Measurements from ENCODE around the gene HINT3.
A peak's percentile ranks its signal among the peaks of the same experiment; 100 is the strongest.
"Not testable (repeated sequence)": the region's sequence is repeated elsewhere in the genome, so short reads cannot be mapped to it uniquely, and the experiment has no call there.

Gene HINT3

DNA sequence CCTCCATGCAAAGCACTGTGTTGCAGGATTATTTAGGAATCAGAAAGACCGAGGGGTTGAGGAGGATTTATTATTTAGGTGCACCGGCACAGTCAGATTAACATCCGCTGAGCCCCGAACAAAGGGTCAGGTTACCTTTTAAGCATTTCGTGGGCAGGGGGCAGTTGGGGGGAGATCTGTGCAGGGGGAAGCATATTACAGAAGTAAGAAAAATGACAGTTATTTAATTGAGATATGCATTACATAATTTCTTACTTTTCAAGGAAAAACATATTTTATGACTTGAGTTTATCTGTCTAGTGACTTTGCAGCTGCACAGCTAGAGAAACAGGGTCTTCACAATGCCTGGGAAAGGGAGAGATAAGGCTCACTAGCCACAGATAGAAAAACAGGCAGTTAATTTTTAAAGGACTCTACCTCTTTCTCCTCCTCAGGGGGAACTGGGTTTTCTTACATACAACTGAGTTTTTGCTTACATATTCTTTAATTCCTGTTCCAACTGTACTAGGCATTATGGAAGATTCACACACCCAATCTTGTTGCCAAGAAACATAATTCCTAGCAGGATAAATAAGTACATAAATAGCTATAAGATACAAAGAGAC is 1.7 kb upstream of the HINT3 start:
- TF ChIP-seq JUND (IDR thresholded peaks at IDR 0.05; ENCODE audit: low read depth): no peak
- DNase-seq (ENCODE audit: low read depth in 1 of 2, low spot score in 1 of 2): no peak
- in situ Hi-C loops (cut with HindIII; ENCODE audit: low pct_unique_long_range_greater_than_20kb, low sequenced_read_pairs): no loop called here

DNA sequence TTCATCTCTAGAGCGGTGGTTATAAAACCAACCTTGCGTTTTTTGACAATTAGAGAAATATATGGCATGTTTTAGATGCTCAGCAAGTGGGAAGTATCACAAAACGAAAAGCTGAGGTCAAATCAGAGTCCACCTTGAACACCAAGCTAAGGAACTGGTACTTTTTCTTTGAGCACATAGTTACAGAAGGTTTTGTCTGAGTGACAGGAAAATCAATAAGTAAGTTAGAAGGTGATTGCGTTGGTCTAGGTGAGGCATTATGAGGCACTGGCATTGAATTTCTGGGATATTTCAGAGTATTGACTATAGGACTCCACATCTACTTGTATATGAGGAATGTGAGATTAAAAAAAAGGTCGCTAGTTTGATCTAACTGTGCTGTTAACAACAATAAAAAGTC is 597 bp upstream of the HINT3 start:
- DNase-seq (ENCODE audit: low read depth in 1 of 2, low spot score in 1 of 2): no peak
- in situ Hi-C loops (cut with HindIII; ENCODE audit: low pct_unique_long_range_greater_than_20kb, low sequenced_read_pairs): no loop called here

DNA sequence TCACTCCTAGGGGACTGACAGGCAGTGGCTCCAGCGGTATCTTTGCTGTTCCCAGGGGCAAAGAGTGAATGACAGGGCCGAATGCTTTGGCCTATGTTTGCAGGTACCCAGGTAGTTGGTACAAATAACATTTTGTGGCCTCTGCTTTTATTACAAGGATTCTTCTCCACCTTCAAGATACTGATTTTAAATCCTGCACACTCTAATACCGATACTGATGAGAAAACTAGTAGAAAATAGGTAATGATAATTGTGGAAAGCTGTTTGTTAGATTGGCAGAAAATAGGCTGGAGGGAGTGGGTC is 772 bp downstream of the HINT3 start:
- in situ Hi-C loops (cut with HindIII; ENCODE audit: low pct_unique_long_range_greater_than_20kb, low sequenced_read_pairs): no loop called here
- no peak for TF ChIP-seq JUND (IDR thresholded peaks at IDR 0.05; ENCODE audit: low read depth)
- no peak for DNase-seq (ENCODE audit: low read depth in 1 of 2, low spot score in 1 of 2)

More for the DNA sequence above, 597 bp upstream of the HINT3 start:
- no peak for TF ChIP-seq JUND (IDR thresholded peaks at IDR 0.05; ENCODE audit: low read depth)

DNA sequence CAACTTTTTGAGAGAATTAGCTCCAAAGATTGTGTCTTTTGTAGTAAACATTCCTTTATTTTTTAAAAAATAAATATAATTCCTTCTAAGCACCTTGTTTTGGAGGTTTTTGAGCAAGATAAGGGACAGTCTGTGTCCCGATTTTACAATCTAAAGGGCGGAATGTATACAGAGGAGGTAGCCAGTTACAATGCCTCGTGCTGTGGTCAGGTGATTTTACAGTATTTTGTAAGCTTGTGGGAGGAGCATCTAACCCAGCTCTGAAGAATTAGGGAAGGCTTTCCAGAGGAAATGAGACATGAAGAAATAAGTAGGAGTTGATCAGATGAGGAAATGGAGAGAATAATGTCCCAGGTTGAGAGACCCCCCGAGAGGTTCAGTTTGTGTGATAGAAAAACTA is 1.3 kb downstream of the HINT3 start:
- in situ Hi-C loops (cut with HindIII; ENCODE audit: low pct_unique_long_range_greater_than_20kb, low sequenced_read_pairs): no loop called here
- DNase-seq (ENCODE audit: low read depth in 1 of 2, low spot score in 1 of 2): peak; percentile 17 to 50
- no peak for TF ChIP-seq JUND (IDR thresholded peaks at IDR 0.05; ENCODE audit: low read depth)

DNA sequence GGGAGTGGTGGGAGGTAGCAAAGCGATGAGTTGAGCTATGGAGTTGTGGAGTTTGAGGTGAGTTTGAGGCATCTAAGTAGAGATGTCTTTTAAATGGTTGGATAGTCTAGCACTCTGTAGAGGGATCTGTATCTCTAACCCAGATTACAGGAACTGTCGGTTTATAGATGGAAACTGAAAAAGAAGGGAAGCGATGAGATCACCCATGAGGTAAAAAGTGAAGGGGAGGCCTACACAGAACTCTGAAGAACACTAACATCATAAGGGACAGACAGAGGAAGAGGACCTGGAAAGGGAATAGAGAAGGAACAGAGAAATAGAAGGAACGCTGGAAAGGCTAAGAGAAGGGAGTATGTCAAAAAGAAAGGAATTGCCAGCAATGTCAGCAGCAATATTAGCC is 2.5 kb downstream of the HINT3 start:
- in situ Hi-C loops (cut with HindIII; ENCODE audit: low pct_unique_long_range_greater_than_20kb, low sequenced_read_pairs): no loop called here
- no peak for TF ChIP-seq JUND (IDR thresholded peaks at IDR 0.05; ENCODE audit: low read depth)
- DNase-seq (ENCODE audit: low read depth in 1 of 2, low spot score in 1 of 2): no peak

DNA sequence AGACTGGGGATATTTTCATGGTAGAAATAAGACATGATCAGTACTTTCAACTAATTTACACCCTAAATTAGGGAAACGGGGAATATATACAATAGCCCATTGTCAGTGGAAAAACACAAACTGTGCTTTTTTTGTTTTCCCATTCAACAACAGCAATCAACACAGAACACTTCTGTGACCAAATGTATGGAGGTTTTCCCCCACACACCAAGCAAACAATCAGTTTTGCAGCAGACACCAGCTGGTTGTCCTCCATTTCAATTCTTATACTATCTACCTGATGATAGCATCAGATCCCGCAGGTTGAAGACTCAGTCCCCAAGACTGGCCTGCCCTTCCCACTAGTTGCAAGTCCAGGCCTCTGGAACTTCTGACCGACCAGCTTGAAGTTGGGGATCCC is 4.5 kb downstream of the HINT3 start:
- DNase-seq (ENCODE audit: low read depth in 1 of 2, low spot score in 1 of 2): no peak
- in situ Hi-C loops (cut with HindIII; ENCODE audit: low pct_unique_long_range_greater_than_20kb, low sequenced_read_pairs): no loop called here
- no peak for TF ChIP-seq JUND (IDR thresholded peaks at IDR 0.05; ENCODE audit: low read depth)

DNA sequence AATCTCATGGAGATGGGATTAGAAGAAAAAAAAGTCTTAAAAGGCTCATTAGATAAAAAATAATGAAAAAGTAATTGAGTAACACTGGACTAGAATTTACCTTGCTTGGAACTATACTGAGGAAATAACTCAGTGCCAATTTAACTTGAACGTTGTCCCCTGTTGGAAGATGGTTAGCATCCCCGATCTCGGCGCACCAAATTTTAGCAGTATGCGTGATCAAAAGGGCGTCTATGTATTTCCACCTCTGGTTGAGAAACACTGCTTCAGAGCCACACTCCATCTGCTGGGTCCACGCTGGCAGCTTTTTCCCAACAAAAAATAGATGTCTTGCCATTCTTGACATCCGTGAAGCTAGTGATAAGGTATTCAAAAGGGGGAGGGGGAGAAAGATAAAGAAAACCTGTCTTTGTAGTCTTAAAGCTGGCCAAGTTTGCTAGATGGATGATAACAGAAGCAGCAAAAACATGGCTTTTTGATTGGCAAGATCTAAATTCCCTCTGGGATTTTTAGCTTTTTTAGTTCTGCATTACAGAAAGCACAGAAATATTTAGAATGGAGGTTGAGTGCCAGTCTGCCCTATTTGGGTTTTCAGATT is 6.4 kb downstream of the HINT3 start:
- no peak for DNase-seq (ENCODE audit: low read depth in 1 of 2, low spot score in 1 of 2)
- in situ Hi-C loops (cut with HindIII; ENCODE audit: low pct_unique_long_range_greater_than_20kb, low sequenced_read_pairs): no loop called here
- no peak for TF ChIP-seq JUND (IDR thresholded peaks at IDR 0.05; ENCODE audit: low read depth)

DNA sequence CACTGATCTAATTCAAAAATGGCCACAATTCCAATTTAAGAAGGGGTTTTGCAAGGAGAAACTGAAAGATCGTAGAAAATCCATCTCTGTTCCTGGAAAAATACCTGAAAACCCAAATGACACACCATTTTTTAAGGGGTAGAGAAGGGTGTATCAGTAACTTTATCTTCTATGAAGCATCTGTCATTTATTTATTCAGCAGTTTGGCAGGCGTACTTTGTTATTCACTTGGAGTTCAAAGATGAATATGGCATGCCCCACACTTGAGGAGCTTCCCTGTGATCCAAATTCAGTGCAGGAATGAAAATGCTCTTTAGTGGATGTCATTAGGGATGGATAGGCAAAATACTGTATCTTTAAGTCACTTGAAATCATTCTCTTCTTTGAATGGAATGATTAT is 7.2 kb downstream of the HINT3 start:
- DNase-seq (ENCODE audit: low read depth in 1 of 2, low spot score in 1 of 2): no peak
- TF ChIP-seq JUND (IDR thresholded peaks at IDR 0.05; ENCODE audit: low read depth): no peak
- in situ Hi-C loops (cut with HindIII; ENCODE audit: low pct_unique_long_range_greater_than_20kb, low sequenced_read_pairs): no loop called here

DNA sequence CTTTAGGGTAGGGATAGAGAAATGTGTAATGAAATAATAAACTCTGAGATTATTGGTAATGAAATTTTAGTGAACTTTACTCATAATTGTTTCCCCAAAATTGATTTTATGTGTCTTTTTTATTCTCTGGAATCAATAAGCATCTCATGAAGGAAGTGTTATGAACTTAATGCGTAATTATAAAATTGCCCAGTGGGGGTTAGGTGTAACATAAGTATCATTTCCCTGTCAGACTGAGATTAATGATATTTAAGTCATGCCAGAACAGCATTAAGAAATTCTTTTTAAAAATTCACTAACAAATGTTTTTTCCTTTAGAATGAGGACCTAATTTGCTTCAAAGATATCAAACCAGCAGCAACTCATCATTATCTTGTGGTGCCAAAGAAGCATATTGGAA is 10.0 kb downstream of the HINT3 start:
- in situ Hi-C loops (cut with HindIII; ENCODE audit: low pct_unique_long_range_greater_than_20kb, low sequenced_read_pairs): no loop called here
- DNase-seq (ENCODE audit: low read depth in 1 of 2, low spot score in 1 of 2): no peak
- TF ChIP-seq JUND (IDR thresholded peaks at IDR 0.05; ENCODE audit: low read depth): no peak

DNA sequence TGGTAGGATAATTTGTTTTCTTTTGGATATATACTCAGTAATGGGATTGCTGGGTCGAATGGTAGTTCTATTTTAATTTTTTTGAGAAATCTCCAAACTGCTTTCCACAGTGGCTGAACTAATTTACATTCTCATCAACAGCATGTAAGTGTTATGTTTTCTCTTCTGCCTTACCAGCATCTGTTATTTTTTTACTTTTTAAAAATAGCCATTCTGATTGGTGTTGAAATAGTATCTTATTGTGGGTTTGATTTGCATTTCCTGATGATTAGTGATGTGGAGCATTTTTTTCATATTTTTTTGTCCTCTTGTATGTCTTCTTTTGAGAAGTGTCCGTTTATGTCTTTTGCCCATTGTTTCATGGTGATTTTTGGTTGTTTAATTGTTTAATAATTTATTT is 11.9 kb downstream of the HINT3 start:
- in situ Hi-C loops (cut with HindIII; ENCODE audit: low pct_unique_long_range_greater_than_20kb, low sequenced_read_pairs): no loop called here
- DNase-seq (ENCODE audit: low read depth in 1 of 2, low spot score in 1 of 2): no peak
- no peak for TF ChIP-seq JUND (IDR thresholded peaks at IDR 0.05; ENCODE audit: low read depth)

DNA sequence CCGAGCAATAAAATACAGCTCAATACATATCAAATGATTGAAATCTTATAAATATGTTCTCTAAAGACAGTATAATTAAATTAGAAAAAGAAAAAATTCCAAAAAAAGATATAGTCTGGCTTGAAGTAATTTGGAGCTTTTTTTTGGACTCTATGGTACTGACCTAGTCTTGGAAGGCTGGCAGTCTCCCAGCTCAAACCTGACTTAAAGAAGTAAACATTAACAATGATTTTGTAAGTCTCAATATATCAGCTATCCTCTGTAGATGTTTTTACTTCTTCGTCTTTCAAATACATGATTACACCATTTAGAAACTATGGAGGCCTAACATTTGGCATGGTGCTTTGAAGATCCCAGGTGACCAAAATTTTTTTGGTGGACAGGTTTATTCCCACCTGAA is 14.2 kb downstream of the HINT3 start:
- TF ChIP-seq JUND (IDR thresholded peaks at IDR 0.05; ENCODE audit: low read depth): no peak
- no peak for DNase-seq (ENCODE audit: low read depth in 1 of 2, low spot score in 1 of 2)
- in situ Hi-C loops (cut with HindIII; ENCODE audit: low pct_unique_long_range_greater_than_20kb, low sequenced_read_pairs): no loop called here

DNA sequence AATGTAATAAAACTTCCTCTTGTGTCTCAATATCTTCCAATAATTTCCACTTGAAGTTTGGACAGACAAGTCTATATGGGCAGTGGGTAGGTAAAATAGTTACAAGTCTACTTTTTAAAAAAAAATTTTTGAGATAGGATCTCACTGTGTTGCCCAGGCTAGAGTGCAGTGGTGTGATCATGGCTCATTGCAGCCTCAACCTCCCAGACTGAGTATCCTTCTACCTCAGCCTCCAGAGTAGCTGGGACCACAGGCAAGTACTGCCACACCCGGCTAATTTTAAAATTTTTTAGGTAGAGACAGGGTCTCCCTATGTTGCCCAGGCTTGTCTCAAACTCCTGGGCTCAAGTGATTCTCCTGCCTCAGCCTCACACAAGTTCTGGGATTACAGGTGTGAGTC is 15.9 kb downstream of the HINT3 start:
- DNase-seq (ENCODE audit: low read depth in 1 of 2, low spot score in 1 of 2); in situ Hi-C loops (cut with HindIII; ENCODE audit: low pct_unique_long_range_greater_than_20kb, low sequenced_read_pairs): not testable (repeated sequence)

DNA sequence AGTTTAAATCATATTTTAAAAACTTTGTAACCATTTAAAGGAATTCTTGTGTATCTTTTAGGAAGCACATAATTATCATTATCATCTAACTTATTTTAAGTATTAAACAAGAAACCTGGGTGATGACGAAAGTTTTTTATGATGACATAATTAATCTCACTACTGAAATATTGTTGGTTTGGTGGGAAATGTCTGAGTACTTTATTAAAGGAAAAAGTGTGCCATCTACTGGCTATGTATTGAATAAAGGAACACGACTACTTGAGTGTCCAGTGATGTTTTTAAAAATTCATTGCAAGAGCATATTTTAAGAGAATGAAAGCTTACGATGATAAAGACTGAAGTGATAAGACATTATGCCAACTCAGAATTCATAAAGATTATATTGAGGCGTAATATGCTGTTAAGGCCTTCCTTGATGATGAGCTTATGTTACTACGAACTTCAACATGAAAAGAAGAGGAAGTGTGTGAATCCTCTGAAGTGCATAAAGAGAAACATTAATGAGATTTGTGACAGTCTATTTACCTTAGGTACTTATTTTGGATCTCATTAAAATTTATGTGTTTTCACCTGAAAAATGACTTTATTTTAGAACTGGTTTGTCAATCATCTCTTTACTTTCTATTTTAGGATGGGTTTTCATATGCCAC is 17.8 kb downstream of the HINT3 start:
- in situ Hi-C loops (cut with HindIII; ENCODE audit: low pct_unique_long_range_greater_than_20kb, low sequenced_read_pairs): no loop called here
- peak in 1 of 2 experiments; percentile 56 for DNase-seq (ENCODE audit: low read depth in 1 of 2, low spot score in 1 of 2)
- TF ChIP-seq JUND (IDR thresholded peaks at IDR 0.05; ENCODE audit: low read depth): no peak

DNA sequence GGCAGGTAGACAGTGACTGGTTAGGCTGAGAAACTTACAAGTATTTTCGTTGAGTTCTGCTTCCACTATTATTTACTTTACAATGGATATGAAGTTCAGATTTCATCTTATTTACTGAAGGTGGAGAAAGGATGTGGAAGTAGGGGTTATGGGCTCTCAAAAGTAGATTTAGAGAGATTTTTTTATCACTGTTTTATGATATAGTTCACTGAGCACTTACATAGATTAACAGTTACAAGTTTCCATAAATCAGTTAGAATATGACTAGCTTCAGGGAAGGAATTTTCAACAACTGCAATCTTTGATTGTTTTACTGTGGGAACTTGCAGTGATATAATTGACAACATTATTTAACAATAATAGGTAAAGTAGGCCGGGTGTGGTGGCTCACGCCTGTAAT is 22.5 kb downstream of the HINT3 start:
- TF ChIP-seq JUND (IDR thresholded peaks at IDR 0.05; ENCODE audit: low read depth): no peak
- in situ Hi-C loops (cut with HindIII; ENCODE audit: low pct_unique_long_range_greater_than_20kb, low sequenced_read_pairs): no loop called here
- no peak for DNase-seq (ENCODE audit: low read depth in 1 of 2, low spot score in 1 of 2)

Measured in T47D (cell line).